Hematopoietic multipotent progenitor cell (in vitro differentiated cells): Measurements from ENCODE around the gene GREB1L. TPM values are rescaled to one million over a fixed set of nuclear protein-coding genes. Genes with fewer than 3 reads are reported as not detected.
"Not testable (repeated sequence)": the region's sequence is repeated elsewhere in the genome, so short reads cannot be mapped to it uniquely, and the experiment has no call there.

Source experiments
- DNase-seq, 3 donors: peaks; one replicate each; pipeline ENCODE4 v3.0.0-alpha.2; 2011 to 2015; ENCODE audit warnings: low read depth in 2 of 3, low spot score in 2 of 3
- total RNA-seq: library from RNA; depleted of rRNA; stranded (reverse); fragments of >200 nt; gene quantifications from one replicate; pipeline ENCODE4 v1.2.3, GENCODE V29; 2012

GREB1L gene
- total RNA-seq, 1 donor = not detected

- no peak for DNase-seq
Measured at GRCh38 chr18:21361307-21361880, 119.4 kb downstream of the GREB1L start.

- no peak for DNase-seq
Measured at GRCh38 chr18:21362831-21363230, 120.8 kb downstream of the GREB1L start.

GRCh38 chr18:21363348-21363747, 121.3 kb downstream of the GREB1L start:
- DNase-seq = no peak

GRCh38 chr18:21364471-21364870, 122.4 kb downstream of the GREB1L start:
- DNase-seq = no peak

- DNase-seq = no peak
Measured at GRCh38 chr18:21366896-21367295, 124.9 kb downstream of the GREB1L start.

- no peak for DNase-seq
Measured at GRCh38 chr18:21369146-21369545, 127.1 kb downstream of the GREB1L start.

- DNase-seq = not testable (repeated sequence)
Measured at GRCh38 chr18:21369597-21369996, 127.6 kb downstream of the GREB1L start.

- no peak for DNase-seq
Measured at GRCh38 chr18:21383031-21383430, 141.0 kb downstream of the GREB1L start.

GRCh38 chr18:21386523-21387240, 144.7 kb downstream of the GREB1L start:
- no peak for DNase-seq

- no peak for DNase-seq
Measured at GRCh38 chr18:21387886-21388285, 145.9 kb downstream of the GREB1L start.

GRCh38 chr18:21389283-21389682, 147.3 kb downstream of the GREB1L start:
- no peak for DNase-seq

GRCh38 chr18:21389903-21390302, 147.9 kb downstream of the GREB1L start:
- DNase-seq = no peak

GRCh38 chr18:21391074-21391673, 149.1 kb downstream of the GREB1L start:
- no peak for DNase-seq

- no peak for DNase-seq
Measured at GRCh38 chr18:21393986-21394385, 152.0 kb downstream of the GREB1L start.

GRCh38 chr18:21398121-21398520, 156.1 kb downstream of the GREB1L start:
- DNase-seq = no peak

GRCh38 chr18:21402272-21402671, 160.2 kb downstream of the GREB1L start:
- DNase-seq = no peak

GRCh38 chr18:21404426-21404825, 162.4 kb downstream of the GREB1L start:
- DNase-seq = no peak

GRCh38 chr18:21406116-21406515, 164.1 kb downstream of the GREB1L start:
- DNase-seq = no peak

- no peak for DNase-seq
Measured at GRCh38 chr18:21408681-21409080, 166.6 kb downstream of the GREB1L start.

- no peak for DNase-seq
Measured at GRCh38 chr18:21433436-21433835, 191.4 kb downstream of the GREB1L start.

GRCh38 chr18:21439431-21439846, 197.4 kb downstream of the GREB1L start:
- DNase-seq = no peak

- no peak for DNase-seq
Measured at GRCh38 chr18:21441670-21442069, 199.6 kb downstream of the GREB1L start.
